T-helper 2 cell (primary cell): ENCODE data around the gene KRT81.

Experiments used
- DNase-seq, 5 experiments: peaks; one replicate each; pipeline versions ENCODE4 v3.0.0 to v3.0.0-alpha.2; 2012 to 2022

KRT81 gene

GRCh38 chr12:52238916-52239646 is 52.3 kb downstream of the KRT81 start:
- no peak for DNase-seq

- DNase-seq = no peak
Observed at GRCh38 chr12:52238207-52238840, 53.0 kb downstream of the KRT81 start.

- no peak for DNase-seq
Observed at GRCh38 chr12:52236386-52237050, 54.8 kb downstream of the KRT81 start.
